ENCODE data around the gene MOB3A. TPM values are rescaled to one million over a fixed set of nuclear protein-coding genes. Genes with fewer than 3 reads are reported as not detected.
A peak's percentile ranks its signal among the peaks of the same experiment; 100 is the strongest.
"Not testable (repeated sequence)": the region's sequence is repeated elsewhere in the genome, so short reads cannot be mapped to it uniquely, and the experiment has no call there.

MOB3A gene
- total RNA-seq, 1 donor from 2014 or later = 51.0 TPM

DNA sequence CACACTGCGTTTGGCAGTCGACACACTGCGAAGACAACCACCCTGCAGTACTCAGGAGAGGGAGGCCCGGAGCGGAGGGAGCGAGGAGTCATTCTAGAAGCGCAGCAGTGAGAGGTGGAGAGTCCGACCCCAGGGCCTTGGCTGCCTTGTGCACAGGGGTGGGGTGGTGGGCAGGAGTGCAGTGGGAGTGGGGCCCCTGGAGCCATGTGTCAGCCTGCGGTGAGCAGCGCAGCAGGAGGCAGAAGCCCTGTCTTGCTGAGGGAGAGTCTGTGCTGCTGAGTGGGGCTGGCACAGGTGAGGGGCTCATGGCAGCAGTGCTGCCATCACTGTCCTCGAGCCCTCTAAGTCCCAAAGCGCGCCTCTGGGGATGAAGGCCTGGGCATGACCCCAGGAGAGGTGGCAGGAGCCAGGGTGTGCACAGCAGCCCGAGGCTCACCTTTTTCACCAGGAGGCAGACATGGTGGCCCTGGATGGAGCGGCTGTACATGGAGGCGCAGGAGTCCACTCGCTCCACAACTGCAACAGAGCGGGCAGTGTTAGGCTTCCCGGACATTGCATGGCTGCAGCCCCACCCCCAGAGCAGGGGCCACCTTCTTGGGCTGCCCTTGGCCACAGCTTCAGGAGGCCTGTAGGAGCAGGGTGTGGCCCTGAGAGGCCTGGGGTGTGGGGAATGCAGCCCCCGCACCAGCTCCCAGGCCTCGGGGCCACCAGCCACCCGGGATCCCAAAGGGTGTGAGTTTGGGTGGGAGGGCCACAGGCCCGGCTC, 12.3 kb upstream of the MOB3A start:
- no peak for DNase-seq (ENCODE audit: low spot score)

DNA sequence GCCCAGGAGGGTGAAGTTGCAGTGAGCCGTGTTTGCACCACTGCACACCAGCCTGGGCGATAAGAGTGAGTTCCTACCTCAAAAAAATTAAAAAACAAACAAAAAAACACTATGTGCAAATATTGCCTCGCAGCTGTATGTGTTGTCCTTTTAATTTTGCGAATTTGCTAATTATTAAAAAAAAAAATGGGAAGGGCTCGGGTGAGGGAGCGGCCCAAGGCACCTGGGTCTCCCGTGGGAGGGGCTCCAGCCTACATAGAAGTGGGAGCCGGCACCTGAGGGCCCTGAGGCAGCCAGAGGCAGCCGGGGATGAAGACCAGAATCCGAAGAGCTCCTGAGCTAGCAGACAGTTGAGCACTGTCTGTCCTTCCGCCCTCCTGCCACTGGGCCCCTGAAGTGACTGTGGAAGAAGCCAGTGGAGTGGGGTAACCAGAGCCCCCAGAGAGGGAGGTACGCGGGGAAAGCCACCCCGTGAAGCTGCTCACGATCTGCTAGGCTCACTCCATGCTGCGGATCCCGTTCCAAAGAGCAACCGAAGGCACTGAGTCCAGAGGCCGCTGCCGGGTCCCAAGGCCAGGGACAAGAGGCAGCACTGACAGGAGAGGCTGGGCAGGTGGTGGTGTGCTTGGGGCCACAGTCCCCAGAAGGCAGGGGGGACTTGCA, 7.0 kb upstream of the MOB3A start:
- DNase-seq (ENCODE audit: low spot score) = no peak

DNA sequence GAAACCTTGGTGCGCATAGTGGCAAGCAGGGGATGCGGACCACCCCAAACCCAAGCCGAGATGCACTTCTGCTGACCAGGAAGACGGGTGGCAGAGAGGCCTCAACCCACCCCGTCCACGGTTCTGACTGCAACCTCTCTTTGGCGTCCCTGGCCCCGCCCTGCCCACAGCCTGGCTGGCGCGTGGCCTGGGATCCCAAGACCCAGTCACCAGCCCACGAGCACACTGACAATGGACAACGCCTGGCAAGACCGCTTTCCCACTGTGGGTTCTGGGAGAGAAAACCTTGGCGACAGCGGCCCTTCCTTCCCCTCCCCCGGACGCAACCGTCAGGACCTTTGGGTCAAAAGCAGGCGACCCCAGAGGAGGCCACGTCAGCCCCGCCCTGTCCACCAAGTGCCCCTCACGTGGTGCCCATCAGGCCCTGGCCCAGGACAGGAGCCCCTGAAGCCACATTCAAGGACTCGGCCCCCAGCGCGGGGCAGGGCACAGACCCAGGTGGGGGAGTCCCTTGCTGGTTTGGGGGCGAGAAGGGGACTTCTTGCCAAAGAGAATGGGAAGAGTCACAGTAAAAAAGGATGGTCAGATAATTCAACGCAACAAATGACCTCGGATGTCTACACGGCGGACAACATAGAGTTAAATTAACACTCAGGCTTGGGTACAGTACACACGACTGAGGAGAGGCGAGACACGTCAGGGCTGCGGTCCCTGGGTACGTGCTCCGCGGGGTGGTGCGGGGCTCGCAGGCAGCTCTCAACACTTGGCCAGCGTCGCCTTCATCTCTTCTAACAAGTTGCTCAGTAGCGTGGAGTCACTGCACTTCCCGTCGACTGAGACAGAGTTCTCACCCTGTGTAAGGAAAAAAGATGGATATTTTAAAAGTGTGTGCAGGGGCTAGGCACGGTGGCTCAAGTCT, 5.5 kb upstream of the MOB3A start:
- no peak for DNase-seq (ENCODE audit: low spot score)

DNA sequence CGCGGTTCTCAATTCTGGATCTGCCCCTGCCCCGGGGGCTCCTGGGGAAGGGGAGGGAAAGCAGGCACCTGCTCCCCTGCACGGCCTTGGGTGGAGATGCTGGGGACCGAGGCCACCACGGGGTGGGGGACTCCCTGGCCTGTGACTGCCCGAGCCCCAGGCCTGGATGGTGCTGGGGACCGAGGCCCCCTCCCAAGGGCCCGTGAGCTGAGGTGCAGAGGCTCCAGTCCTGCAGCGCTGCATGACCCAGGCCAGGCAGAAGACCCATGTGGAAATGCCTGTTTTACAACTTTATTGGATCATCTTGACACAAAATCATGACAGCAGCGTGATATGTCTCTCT, 4.6 kb upstream of the MOB3A start:
- DNase-seq (ENCODE audit: low spot score) = no peak

DNA sequence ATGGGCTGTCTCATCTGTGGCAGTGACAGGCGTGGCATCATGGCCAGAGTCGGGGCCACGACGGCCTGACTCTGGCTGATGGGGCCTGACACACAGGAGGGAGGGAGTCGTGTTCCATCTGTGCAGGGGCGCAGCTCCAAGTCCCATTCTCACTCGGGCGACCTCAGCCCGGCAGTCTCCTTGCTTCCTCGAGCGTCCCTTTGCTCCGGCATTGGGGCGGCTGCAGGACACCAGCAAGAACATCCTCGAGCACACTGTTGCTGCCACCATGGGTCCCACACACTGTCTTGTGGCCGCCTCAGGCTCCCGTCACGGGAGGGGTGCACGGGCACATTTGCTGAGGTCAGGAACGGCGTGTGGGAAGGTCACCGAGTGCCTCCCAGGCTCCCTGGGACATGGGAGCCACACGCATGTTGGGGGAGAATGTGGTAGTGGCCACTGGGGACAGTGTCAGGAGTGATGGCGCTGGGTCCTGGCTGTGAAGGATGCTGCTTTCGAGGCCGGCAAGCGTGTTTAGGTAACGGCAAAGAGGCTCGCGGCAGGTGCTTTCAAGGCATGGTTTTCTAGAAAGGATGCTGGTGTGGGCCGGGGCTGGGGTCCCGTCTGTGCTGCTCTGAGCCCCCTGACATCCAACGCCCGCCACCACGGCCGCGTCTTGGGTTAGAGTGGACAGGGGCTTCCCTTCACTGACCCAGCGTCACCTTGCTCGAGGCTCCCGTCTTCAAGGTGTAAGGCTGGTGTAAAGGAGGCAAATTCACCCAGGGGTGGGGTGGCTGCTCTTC, 4.0 kb upstream of the MOB3A start:
- no peak for DNase-seq (ENCODE audit: low spot score)

DNA sequence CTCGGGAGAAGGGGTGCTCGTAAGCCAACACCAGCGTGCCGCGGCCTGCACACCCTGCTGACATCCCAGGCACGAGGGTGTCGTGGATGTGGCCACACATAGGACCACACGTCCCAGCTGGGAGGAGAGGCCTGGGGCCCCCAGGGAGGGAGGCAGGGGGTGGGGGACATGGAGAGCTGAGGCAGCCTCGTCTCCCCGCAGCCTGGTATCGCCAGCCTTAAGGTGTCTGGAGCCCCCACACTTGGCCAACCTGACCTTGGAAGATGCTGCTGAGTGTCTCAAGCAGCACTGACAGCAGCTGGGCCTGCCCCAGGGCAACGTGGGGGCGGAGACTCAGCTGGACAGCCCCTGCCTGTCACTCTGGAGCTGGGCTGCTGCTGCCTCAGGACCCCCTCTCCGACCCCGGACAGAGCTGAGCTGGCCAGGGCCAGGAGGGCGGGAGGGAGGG, 3.0 kb upstream of the MOB3A start:
- no peak for DNase-seq (ENCODE audit: low spot score)

DNA sequence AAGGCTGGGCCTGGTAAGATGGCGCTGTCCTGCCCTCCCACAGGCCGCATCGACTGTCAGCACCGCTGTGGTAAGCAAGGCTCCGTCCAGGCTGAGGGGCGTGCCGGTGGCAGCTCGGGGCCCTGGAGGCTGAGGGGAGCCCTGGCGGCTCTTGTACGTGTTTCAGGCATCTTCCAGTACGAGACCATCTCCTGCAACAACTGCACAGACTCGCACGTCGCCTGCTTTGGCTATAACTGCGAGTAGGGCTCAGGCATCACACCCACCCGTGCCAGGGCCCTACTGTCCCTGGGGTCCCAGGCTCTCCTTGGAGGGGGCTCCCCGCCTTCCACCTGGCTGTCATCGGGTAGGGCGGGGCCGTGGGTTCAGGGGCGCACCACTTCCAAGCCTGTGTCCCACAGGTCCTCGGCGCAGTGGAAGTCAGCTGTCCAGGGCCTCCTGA, 1.8 kb upstream of the MOB3A start:
- no peak for DNase-seq (ENCODE audit: low spot score)

DNA sequence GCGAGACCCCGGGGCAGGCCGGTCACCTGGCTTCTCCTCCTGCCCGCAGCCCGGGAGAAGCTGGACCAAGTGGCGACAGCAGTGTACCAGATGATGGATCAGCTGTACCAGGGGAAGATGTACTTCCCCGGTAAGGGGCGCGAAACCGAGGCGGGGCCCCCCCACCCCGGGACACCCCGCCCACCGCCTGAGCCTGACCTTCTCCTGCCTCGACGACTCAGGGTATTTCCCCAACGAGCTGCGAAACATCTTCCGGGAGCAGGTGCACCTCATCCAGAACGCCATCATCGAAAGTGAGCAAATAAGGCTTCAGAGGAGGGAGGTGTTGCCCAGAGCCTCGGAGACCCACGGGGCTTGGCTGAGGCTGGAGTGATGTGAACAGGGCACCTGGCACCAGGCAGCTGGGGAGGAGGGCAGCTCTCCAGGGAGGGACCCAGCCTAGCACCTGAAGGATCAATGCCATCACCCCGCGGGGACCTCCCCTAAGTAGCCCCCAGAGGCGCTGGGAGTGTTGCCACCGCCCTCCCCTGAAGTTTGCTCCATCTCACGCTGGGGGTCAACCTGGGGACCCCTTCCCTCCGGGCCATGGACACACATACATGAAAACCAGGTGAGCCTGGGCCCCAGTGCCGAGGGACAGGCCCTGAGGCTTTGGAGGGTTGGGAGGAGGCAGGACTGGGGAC, 1.2 kb upstream of the MOB3A start:
- DNase-seq (ENCODE audit: low spot score) = no peak

DNA sequence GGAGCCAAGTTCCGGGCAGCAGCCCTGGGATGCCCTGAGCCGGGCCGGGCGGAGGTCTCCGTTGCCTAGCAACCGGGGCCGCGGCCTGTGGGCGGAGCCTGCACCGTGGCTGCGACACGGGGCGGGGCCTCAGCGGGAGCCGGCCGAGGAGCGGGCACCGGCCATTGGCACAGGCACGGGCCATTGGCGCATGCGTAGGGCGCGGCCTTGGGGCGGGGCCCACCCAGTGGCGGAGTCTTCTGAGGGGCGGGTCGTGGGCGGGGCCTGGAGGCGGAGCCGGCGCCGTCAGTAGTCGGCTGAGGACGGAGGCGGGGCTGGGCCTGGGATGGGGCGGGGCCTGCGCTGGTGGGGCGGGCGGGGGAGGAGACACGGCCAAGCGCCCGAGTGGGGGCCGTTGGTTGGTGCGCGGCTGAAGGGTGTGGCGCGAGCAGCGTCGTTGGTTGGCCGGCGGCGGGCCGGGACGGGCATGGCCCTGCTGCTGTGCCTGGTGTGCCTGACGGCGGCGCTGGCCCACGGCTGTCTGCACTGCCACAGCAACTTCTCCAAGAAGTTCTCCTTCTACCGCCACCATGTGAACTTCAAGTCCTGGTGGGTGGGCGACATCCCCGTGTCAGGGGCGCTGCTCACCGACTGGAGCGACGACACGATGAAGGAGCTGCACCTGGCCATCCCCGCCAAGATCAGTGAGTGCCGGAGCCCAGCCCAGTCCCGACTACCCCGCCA, 515 bp upstream of the MOB3A start, which contains the start of gene IZUMO4:
IZUMO4 (plus strand) TSS at position 436 of the 723 bp plus-strand sequence; CDS start at position 467, 31 bp downstream.
- peak; percentile 99 for DNase-seq (ENCODE audit: low spot score)

DNA sequence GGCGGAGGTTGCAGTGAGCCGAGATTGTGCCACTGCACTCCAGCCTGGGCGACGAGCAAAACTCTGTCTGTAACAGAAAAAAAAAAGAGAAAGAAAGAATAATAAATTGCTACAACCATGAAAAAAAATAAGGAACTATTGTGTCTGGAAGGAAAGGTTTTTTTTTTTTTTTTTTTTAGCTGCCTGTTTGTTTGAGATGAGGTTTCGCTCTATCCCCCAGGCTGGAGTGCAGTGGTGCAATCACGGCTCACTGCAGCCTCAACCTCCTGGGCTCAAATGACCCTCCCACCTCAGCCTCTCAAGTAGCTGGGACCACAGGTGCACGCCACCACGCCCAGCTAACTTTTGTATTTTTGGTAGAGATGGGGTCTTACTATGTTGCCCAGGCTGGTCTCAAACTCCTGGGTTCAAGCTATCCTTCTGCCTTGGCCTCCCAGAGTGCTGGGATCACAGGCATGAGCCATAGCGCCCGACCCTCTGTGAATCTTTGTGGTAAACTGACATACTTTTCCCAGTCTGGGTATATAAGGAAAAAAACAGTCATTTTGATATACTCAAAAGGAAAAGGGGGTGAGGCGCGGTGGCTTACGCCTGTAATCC, 4.1 kb downstream of the MOB3A start:
- DNase-seq (ENCODE audit: low spot score) = not testable (repeated sequence)

DNA sequence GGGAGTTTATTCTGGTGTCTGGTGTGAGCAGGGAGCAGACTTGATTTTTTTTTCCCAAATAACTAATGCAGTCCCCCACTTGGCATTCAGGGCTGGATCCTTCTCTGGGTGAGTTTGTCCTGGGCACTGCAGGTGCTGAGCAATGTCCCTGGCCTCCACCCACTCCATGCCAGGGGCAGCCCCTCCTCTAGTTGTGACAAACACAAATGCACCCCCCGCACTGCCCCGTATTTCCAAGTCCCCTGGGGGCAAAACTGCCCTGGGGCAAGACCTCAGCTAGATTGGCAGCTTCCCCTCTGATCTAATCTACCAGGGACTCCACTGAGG, 6.4 kb downstream of the MOB3A start:
- DNase-seq (ENCODE audit: low spot score) = no peak

DNA sequence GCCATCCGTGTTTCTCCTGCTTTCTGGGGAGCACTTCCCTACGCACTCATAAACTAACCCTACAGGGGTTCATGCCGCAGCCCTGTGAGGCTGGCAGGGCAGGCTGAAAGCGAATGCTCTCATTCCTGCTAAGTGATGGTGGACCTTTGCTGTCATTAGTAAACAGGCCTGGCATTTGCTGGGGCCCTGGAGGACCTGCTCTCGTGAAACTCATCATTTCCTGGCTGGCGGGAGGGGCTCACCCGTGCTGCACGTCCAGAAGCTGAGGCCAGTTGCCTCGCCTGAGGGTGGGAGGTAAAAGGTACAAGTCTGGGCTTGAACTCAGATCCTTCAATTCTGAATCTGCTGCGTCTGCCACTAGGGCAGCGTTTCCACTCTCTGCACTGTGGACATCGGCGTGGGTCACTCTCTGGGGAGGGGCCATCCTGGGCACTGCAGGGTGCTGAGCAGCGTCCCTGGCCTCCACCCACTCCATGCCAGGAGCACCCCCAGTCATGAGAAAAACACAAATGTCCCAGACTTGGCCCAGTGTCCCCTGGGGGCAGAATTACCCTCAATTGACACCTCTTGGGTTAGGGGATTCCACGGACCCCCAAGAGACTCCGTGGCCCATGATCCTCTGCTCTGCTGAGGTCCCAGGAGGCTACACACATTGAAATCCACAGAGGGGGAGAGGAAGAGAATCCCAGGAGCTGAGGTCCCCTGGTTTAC, 7.0 kb downstream of the MOB3A start:
- DNase-seq (ENCODE audit: low spot score) = no peak

DNA sequence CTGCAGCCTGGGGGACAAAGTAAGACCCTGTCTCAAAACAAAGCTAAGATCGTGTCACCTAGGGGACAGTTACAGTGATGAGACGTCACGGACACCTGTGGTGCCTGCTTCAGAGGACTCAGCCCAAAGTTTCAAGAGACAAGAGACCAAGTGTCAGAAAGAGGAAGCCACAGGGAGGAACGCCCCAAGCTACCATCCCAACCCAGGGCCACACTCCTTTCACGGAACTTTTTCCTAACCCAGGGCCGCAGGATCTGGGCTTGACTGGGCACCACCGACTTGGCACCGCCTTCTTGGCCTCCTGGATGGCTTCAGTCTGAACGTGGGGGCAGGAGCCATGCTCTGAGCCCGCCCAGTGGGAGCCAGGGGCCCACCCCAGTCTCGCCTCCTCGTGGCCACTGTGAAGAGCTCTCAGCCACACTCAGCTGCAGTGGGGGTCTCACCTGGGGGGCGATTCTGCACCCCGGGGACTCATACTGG, 8.5 kb downstream of the MOB3A start:
- no peak for DNase-seq (ENCODE audit: low spot score)

DNA sequence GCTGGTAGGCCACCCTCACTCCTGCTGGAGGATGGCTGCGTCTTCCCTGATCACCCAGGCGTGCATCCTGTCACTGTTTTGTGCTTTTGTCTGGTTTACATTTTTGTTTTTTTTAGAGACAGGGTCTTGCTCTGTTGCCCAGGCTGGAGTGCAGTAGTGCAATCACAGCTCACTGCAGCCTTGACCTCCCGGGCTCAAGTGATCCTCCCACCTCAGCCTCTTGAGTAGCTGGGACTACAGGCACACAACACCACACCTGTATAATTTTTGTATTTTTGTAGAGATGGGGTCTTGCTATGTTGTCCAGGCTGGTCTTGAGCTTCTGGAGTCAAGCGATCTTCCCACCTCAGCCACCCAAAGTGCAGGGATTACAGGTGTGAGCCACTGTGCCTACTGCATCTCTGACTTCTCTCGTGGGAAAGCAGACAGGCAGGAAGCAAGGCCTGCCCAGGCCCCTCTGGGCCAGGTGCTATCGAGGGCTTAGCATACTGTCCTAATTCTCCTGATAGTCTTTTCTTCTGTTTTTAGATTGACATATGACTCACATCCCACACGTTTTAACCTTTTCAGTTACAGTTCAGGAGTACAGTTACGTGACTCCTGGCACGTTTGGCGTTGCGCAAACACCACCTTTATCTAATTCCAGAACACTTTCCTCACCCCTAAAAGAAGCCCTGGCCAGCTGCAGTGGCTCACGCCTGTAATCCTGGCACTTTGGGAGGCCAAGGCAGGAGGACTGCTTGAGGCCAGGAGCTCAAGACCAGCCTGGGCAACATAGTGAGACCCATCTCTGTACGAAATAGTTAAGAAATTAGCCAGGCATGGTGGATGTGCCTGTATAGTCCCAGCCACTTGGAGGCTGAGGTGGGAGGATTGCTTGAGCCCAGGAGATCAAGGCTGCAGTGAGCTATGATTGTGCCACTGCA, 9.2 kb downstream of the MOB3A start:
- DNase-seq (ENCODE audit: low spot score) = not testable (repeated sequence)

DNA sequence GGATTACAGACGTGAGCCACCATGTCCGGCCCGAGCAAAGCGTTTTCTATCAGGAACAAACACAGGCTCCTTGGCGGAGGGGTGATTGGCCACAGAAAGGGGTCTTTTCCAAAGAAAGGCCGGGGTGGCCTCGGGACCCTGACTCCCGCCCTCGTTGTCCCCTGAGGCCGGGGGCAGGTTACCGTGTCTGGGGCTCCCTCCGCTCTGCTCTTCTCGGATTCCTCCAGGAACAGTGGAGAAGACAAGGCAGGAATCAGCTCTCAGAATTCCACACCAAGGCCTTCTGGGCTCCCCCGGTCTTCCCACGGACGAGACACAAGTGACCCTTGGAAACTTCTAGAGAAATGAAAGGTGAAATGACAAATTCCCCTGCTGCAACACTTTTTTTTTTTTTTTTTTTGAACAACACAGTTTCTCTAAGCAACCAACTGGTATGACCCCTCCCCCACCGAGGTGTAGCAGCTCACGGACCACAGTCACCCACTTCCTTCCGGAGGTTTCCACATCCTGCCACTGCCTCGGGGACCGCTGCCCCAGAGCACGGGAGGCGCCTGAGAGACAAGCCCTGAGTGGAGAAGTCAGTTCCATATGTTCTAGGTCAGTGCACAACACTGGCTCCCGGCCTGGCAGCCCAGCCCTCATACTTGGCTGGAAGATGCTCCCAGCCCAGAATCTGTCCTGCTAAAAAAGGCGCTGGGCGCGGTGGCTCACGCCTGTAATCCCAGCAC, 11.0 kb downstream of the MOB3A start:
- no peak for DNase-seq (ENCODE audit: low spot score)

DNA sequence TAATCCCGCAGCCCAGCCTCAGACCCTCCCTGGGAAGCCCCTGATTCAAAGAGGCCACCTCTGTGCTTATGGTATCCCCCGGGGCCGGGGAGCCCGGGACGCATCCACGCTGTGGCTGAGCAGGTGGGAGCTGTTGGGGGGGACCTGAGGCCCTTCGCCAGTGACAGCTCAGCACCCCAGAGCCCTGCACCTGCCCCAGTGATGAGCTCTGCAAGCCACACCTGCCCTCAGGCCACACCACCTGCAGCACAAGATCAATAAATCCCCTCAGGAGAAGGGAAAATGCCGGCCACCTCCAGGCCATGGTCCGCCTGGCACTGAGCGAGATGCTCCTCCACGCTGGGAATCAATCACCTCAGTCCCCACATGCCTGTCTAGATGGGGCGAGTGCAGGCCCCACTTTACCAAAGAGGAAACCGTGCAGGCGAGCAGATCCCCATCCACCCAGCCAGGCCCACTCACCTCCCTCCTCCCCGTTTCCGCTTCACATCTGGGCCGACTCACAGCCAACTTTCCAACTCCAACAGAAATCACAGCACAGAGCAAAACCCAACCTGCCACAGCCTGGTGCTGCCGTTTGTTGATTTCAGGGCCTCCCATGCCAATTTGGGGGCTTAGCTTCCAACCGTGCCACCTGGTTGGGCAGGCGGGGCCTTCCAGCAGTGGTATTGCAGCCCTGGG, 12.8 kb downstream of the MOB3A start:
- DNase-seq (ENCODE audit: low spot score) = no peak

Measured in ureter (tissue), 1 donor.